ENCODE measurements around the gene LILRA6.
"Not testable (repeated sequence)": the region's sequence is repeated elsewhere in the genome, so short reads cannot be mapped to it uniquely, and the experiment has no call there.

DNA sequence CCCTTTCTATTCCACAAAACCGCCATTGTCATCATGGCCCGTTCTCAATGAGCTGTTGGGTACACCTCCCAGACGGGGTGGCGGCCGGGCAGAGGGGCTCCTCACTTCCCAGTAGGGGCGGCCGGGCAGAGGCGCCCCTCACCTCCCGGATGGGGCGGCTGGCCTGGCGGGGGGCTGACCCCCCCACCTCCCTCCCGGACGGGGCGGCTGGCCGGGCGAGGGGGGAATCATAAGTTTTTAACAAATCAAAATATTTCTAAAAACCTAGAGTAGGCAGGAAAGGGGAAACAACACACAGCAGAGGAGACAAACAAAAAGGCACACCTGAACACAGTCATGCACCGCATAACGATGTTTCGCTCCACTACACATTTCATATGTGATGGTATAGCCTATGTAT lies 27.9 kb downstream of the LILRA6 start:
- TF ChIP-seq, protein P1, sequence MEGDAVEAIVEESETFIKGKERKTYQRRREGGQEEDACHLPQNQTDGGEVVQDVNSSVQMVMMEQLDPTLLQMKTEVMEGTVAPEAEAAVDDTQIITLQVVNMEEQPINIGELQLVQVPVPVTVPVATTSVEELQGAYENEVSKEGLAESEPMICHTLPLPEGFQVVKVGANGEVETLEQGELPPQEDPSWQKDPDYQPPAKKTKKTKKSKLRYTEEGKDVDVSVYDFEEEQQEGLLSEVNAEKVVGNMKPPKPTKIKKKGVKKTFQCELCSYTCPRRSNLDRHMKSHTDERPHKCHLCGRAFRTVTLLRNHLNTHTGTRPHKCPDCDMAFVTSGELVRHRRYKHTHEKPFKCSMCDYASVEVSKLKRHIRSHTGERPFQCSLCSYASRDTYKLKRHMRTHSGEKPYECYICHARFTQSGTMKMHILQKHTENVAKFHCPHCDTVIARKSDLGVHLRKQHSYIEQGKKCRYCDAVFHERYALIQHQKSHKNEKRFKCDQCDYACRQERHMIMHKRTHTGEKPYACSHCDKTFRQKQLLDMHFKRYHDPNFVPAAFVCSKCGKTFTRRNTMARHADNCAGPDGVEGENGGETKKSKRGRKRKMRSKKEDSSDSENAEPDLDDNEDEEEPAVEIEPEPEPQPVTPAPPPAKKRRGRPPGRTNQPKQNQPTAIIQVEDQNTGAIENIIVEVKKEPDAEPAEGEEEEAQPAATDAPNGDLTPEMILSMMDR (IDR thresholded peaks at IDR 0.05), result not testable (repeated sequence)
- TF ChIP-seq POLR2AphosphoS5 (IDR thresholded peaks at IDR 0.05), result not testable (repeated sequence)
